Embryonic facial prominence (tissue), 1 donor: ENCODE data around the gene IFIT3.

ENCODE experiments used
- DNase-seq: peaks from one replicate; pipeline ENCODE4 v3.0.0-alpha.2; 2016; ENCODE audit errors: extremely low spot score

IFIT3 gene

GRCh38 chr10:89357975-89358374 is 30.2 kb downstream of the IFIT3 start:
- no peak for DNase-seq

GRCh38 chr10:89360157-89360556 is 32.4 kb downstream of the IFIT3 start:
- no peak for DNase-seq

- DNase-seq = no peak
These were observed 35.1 kb downstream of the IFIT3 start for GRCh38 chr10:89362929-89363328.

DNA sequence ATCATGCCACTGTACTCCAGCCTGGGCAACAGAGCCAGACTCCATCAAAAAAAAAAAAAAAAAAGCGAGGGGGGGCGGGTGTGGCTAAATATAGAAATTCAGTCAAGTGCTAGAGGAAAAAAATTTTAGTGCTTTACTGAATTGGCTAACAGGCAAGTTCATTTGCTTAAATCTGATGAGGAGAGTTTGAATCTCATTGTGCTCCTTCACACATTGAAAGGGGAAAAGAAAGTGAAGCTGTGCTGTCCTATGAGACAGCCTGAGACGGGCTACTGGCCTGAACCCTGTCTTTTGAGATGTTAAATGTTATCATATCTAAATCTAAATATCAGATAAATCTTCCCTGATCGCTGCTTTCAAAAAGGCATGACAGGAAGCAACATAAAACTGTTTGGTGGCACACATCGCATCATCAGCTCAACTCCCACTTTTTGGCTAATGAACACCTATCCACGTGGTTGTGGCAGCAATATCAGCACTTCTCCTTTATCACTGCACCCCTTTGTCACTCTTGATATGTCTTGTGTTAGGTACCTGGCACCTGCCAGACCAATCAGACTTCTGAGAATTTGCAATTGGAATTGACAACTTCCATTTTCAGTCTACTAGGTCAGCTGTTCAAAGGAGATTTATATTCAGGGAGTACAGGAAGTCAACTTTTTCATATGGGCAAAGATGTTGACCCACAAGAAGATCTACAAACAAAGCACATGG is 36.1 kb downstream of the IFIT3 start:
- DNase-seq = no peak

- DNase-seq = no peak
These were observed 36.7 kb downstream of the IFIT3 start for GRCh38 chr10:89364531-89364930.

- DNase-seq = no peak
These were observed 39.7 kb downstream of the IFIT3 start for GRCh38 chr10:89367529-89367928.

DNA sequence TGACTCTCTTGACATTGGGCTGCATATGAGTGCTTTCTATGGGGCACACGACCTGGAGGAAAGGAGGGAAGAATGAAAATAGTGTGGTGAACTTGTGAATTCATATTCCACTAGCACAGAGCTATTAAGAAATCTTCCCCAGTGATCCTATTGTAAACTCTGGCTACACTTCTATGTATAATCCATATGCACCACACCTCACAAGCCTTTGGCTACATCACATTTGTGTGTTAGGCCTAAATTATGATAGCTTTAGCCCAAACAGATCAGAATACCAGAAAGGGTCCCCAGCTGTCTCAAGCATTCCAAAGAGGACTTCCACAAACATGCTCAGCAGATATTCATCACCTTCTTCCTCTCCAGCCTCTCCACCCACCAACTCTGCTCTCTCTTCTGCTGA is 40.3 kb downstream of the IFIT3 start:
- no peak for DNase-seq

GRCh38 chr10:89369156-89370105 is 41.6 kb downstream of the IFIT3 start:
- DNase-seq = peak; percentile 46

- no peak for DNase-seq
These were observed 43.3 kb downstream of the IFIT3 start for GRCh38 chr10:89371079-89371478.

DNA sequence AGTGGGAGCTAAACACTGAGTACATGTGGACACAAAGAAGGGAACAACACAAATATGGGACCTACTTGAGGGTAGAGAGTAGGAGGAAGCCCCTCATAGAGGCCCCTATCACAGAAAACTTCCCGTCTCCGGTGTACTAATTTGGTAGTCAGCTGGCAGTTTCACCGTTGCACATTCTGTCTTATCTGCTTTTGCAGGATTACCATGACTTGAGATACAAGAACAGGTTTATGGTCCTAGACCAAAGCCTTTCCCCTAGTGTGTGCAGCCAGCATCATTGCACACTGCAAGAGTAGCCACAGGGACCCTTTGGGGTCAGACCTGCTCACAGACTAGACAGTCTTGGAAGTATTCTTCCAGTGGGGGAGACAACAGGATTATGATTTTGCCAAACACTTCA is 44.2 kb downstream of the IFIT3 start:
- no peak for DNase-seq

GRCh38 chr10:89373916-89374711 is 46.3 kb downstream of the IFIT3 start:
- no peak for DNase-seq

DNA sequence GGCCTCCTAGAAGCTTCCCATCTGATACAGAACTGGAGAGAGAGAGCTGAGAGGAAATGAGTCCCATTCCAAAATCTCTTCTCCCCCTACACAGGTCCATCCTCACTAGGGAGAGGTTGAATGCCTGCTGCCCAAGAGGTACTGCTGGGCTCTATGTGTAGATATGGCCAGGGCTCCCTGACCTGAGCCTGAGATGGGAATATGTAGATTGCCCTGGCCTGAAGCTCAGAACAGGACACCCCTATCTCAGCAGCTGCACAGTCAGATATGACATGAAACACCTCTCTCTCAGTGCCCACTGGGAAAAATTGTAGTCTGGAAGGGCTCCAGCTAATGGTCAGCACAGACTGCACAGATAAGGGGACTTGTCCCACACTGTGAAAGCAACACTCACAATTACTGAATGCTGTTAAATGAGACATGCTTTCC is 46.9 kb downstream of the IFIT3 start:
- DNase-seq = no peak

DNA sequence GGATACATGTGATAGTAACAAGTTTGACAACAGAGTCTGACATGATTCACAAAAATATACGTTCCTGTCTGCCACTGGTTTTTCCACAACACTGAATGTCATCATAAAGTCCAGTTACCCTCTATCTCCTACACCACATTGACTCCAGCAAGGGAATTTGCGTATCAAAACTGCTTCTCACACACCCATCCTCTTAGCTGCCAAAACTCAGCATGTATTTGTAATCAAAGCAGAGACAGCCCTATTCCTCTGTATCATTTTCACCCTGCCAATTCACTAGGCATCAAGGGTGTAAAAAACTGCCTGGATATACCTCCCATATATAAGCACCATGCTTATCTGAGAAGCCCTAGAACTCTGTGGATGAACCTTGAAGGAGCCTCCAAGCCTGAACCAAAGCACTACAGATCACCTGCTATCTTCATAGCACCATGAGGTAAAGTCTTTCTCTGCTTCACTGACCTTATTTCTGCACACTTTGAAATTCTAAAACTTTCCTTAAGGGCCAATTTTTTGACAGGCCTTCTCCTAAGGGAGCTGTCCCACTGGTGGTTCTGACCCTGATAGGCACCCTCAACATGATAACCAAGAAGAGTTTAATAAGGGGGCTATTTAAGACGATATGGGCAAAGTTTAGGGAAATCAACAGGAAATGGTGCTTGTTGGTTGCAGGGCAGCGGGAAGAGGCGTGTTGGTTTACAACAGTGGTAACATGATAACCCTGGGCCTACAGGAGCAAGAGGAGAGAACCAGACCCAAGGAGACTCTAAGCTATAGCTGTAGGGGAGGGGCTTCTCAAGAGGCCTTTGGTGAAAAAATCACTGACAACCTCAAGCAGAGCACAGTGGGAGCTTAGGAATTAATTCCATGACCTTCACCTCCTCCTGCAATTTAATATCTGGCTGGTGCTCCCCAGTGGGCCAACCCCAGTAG is 50.2 kb downstream of the IFIT3 start, which contains the start of gene IFIT1B:
Gene IFIT1B, plus strand, starts transcription at position 352 of the 933 bp plus-strand sequence. Its CDS starts 80 bp downstream, at position 432.
- no peak for DNase-seq

DNA sequence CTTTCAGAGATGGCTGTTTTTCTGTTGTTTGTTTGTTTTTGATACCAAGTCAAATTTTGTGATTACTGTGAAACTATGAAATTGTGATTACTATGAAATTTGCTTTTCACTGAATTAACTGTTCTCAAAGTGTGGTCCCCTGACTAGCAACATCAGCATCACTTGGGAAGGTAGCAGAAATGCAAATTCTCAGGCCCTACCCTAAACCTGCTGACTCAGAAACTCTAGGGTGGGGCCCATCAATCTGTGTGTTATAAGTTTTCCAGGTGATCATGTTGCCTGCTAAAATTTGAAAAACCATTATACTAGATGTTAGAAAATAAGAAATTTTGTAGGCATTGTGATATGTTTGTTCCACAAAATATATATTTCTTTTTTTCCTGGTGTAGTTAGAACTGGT is 51.3 kb downstream of the IFIT3 start:
- no peak for DNase-seq

- DNase-seq = no peak
These were observed 55.0 kb downstream of the IFIT3 start for GRCh38 chr10:89382757-89383156.

- no peak for DNase-seq
These were observed 56.9 kb downstream of the IFIT3 start for GRCh38 chr10:89384474-89385340.

- DNase-seq = no peak
These were observed 61.0 kb downstream of the IFIT3 start for GRCh38 chr10:89388806-89389205.

GRCh38 chr10:89389254-89389653 is 61.5 kb downstream of the IFIT3 start:
- DNase-seq = peak; percentile 29
